Limb (tissue), 2 donors: ENCODE results near the gene TMEM19.

ENCODE experiments used
- DNase-seq, 2 donors: peaks; one replicate each; pipeline ENCODE4 v3.0.0-alpha.2; 2016; ENCODE audit errors: extremely low spot score in 2 of 2

TMEM19 gene

GRCh38 chr12:71685914-71686657, at the start of gene TMEM19:
TMEM19 (plus strand) TSS chr12:71686082; CDS start chr12:71686681, 599 bp downstream.
- DNase-seq, result peak; percentile 89

DNA sequence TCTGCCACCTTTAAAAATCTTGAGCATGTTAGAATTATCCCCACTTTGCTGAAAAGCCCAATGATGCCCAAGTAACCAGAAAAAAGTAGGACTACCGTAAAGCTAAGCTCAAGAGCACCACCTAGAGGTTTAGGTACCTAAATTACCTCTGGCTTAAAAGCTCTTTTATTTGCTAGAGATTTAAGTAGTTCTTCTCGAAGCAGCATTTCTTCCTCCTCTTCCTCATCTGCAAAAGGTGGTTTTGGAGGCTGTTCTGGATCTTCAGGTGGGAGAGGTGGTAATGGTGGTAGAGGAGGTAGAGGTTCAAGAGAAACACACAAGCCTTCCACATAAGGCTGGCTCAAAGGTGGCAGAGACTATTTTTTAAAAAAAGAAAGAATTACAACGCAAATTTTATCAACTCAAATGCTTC, 49.2 kb upstream of the TMEM19 start:
- peak in 1 of 2 donors; percentile 73 for DNase-seq

DNA sequence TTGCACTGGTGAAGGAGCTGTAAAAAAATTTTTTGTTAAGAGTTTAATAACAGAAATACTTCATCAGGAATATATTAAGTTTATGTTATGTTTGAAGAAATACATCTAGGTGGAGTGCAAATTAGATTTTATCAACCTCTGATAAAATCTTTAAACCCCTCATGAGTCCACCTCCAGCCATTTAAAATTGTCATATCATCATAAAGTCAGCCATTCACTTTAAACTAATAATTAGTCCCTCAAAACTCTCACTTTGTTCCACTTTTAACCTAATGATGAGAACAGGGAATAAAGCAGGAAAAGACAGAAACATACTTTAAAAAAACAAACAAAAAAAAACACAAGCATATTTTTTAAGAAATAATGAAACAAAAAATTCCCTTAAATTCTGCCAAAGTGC, 47.4 kb upstream of the TMEM19 start:
- DNase-seq, result no peak

DNA sequence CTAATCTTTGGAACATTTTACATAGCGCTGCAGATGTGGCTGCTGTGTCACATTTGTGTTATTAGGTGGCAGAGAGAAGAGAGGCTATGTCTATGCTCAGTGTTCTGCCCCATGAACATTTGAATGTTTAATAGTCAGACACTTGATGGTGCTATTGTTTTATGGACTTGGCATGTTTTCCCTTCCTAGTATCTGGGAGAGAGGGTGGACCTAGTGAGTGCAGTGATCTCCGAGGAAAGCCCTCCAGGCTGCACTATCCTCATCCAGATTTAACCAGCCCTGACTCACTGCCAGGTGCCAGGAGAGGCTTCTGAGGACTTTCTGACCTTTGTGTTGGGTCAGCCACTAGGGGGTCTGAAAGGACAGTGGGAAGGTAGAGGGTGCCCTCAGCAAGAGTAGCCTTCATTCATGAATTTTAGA, 46.5 kb upstream of the TMEM19 start:
- no peak for DNase-seq

DNA sequence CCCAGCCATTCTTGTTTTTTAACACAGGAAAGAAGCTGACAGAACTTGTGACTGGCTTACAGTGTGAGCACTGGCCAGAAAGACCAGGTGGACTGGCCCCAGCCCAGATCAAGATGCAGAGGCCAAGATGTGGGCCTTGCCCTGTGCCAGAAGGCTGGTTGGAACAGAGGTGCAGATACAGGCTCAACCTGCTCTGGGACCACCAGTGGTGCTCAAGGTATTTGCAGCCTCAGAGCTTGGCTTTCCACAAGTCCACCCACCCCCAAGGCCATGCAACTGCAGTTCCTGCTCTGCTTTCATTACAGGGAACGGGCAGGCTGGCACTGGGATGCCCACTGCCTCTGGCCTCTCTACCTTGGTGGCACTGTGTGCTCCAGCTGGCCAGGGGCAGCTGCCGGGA, 45.6 kb upstream of the TMEM19 start:
- DNase-seq, result no peak

DNA sequence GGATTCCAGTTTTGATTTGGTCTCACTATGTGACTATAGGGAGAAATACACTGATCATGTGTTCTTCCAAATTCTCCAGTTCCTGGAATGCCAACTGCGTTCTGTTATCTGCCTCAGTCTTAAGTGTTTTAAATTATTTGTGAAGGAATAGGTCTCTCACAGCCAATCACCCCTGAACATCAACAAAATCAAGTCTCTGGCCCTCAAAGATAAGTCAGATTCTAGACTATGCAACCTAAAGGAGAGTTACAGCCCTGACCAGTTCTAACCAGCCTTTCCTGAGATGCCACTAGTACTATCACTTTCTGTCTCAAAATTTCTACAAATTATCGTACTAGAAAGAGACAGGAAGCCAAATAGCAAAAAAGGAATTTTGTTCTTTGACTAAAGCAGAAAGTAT, 44.5 kb upstream of the TMEM19 start:
- DNase-seq, result no peak

DNA sequence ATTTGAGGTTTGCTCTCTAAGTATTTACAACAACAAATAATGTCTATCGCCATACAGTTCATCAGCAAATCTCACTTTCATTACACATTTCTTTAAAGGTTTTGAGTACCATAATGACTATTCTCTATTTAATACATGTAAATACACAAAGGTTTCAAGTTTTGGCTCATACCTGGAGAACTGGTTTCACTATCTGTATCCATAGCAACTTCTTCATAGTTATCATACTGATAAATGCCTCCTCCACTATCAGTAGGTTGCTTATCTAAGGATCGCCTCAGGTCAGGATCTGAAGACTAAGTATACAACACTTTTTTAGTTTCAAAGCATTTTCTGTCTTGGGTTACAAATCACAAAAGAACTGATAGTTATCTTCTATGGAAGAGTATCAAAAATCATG, 43.6 kb upstream of the TMEM19 start:
- DNase-seq, result no peak

DNA sequence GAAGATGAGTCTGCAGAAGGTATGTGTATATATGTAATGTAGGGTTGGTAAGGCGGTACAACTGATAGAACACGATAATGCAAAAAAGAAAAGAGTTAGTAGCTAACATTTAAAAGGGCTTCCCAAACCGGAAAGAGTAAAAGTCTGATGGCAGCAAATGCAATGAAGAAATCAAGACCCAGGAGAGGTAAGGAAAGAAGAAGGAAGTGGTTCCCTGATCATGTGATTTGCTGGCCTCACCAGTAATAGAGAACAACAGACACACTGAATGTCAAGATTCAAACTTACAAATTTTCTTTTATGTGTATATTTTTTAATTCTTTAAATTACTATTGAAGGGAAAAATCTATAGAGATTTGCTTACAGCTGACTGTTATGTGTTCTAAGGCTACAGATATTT, 40.6 kb upstream of the TMEM19 start:
- DNase-seq, result no peak

GRCh38 chr12:71646512-71646911, 39.4 kb upstream of the TMEM19 start:
- DNase-seq, result no peak

DNA sequence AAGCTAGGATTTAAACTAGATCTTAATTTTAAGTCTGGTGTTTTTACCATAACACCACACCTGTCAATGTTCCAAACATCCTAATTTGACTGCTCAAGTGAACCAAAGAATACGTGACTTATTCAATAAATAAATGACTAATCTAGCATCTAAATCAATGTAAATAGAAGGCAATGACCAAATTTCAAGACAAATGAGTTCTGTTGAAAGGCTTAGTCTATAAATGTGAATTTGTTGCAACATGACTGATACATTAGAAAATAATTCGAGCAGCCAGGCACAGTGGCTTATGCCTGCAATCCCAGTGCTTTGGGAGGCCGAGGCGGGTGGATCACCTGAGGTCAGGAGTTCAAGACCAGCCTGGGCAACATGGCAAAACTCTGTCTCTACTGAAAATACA, 37.3 kb upstream of the TMEM19 start:
- DNase-seq, result no peak

GRCh38 chr12:71649401-71649800, 36.5 kb upstream of the TMEM19 start:
- DNase-seq, result no peak

DNA sequence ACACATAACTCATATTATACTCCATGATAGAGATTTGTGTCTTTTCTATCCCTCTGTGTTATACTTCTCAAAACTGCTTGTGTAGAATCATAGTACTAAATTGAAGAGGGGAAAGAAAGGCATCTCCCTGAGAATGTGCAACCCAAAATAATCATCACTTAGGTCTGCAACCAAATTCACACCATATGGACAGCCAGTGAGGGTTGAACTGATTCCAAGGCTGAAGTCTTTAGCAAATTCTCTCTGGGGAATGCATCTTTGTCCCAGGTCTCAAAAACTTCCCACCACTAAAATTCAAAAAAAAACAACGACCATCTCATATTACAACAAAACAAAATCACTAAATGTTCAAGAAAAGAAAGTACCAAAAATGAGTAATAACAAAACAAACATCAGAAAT, 33.2 kb upstream of the TMEM19 start:
- no peak for DNase-seq

DNA sequence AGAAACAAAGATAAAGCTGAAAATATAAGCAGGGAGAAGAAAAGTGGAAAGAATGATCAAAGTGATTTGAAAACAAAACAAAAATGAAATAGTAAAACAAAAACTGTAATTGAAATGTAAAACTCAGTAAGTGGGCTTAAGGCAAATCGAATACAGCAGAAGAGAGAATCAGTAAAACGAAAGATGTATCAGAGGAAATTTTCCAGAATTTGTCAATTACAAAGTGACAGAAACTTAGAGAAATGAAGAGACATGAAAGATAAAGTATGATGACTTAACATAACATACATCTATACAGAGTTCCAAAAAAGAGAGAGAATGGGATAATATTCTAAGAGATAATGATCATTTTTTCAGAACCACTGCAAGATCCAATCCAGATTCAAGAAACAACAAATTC, 32.7 kb upstream of the TMEM19 start:
- DNase-seq, result no peak

DNA sequence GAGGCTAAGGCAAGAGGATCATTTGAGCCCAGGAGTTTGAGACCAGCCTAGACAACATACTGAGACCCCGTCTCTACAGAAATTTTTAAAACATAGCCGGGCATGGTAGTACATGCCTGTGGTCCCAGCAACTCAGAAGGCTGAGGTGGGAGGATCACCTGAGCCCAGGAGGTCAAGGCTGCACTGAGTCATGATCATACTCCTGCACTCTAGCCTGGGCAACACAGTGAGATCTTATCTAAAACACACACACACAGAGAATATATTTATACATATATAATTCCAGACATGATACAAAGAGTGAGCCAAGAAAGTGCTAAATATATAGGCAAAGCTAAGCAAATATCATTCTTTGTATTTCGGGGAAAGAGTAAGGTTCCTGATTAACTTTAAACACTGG, 31.7 kb upstream of the TMEM19 start:
- DNase-seq, result no peak

DNA sequence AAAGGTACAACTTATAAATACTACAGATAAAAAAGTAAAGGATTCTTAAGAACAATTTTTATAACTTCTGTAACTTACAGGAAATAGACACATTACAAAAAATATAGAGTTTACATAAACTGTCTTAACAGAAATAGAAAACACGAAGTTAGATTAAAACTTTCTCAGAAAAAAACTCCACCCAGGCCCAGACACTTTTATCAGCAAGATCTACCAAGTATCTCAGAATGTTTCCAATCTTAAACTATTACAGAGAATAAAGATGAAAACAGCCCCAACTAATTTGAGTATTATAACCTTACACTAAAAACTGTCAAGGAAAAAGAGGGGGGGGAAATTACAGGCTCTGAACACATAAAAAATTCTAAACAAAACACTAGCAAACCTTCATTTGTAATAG, 30.4 kb upstream of the TMEM19 start:
- DNase-seq, result no peak

DNA sequence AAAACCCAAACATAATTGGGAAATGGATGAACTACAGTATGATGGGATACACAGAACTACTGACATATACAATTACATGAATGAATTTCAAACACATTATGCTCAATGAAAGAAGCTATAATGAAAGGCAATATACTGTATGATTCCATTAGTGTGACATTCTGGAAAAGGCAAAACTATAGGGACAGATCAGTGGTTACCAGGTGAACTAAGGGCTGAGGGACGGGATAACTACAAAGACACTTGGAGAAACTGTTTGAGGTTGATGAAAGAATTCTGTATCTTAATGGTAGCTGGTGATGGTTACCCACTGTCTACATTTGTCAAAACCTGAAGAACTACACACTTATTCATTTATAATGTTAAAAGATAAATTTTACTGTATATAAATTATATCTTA, 30.0 kb upstream of the TMEM19 start:
- no peak for DNase-seq

DNA sequence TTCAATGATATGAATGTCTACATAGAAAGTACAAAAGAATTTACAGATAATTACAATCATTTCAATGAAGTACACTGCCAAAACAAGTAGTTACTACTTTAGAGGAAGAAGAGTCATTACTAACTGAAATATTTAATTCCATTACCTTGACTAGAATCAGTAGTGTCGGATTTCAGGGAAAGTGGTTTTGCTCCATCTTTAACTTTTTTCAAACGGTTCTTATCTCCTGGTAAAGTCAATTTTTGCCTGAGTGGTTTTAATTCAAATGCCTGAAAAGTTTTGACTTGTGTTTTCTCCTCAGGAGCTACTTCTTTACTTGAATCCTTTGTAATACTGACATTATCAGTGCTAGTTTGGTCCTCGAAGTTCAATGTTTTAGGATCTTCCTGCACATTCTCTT, 29.1 kb upstream of the TMEM19 start:
- DNase-seq, result no peak

- DNase-seq, result no peak
Observed at GRCh38 chr12:71661977-71662530, 23.8 kb upstream of the TMEM19 start.

GRCh38 chr12:71662849-71663560, 22.9 kb upstream of the TMEM19 start:
- DNase-seq, result peak; percentile 38 to 84

DNA sequence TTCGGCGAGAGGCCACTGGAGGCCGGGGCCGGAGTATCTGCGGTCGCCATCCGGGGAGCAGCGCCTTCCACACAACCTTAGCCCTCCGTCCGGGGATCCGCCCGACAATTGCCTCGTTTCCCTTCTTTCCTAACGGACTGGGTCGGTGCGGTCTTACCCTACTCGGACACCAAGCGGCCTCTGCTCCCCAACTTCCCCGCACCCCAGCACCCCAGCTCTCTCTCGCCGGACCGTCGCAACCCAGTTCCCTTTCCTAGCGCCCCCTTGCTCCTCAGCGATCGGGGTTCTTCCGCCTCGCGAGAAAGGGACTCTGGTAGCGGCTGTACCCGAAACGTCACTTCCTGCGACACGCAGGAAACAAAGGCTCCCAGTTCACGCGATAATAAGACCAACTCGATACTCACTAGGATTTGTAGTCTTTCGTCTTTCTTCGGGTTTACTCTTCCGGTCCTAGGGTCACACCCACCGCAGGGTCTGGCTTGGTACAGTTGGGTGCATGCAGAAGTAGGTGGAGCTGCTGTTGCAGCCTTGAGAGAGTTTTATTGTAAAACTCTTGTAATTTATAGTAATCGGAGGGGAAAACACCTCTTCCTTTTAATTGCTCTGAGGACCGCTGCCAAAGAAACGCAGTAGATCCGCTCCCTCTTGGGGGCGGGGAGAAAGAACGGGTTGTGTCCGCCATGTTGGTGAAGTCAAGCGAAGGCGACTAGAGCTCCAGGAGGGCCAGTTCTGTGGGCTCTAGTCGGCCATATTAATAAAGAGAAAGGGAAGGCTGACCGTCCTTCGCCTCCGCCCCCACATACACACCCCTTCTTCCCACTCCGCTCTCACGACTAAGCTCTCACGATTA, 22.1 kb upstream of the TMEM19 start, which contains the start of the genes THAP2 and ZFC3H1:
Gene THAP2, plus strand, starts transcription at position 741 of the 850 bp plus-strand sequence. CDS start 209 bp downstream, outside the sequence.
Gene ZFC3H1, minus strand, starts transcription at position 288 of the 850 bp plus-strand sequence. Its CDS starts 238 bp downstream, at position 50.
- peak; percentile 93 to 100 for DNase-seq

DNA sequence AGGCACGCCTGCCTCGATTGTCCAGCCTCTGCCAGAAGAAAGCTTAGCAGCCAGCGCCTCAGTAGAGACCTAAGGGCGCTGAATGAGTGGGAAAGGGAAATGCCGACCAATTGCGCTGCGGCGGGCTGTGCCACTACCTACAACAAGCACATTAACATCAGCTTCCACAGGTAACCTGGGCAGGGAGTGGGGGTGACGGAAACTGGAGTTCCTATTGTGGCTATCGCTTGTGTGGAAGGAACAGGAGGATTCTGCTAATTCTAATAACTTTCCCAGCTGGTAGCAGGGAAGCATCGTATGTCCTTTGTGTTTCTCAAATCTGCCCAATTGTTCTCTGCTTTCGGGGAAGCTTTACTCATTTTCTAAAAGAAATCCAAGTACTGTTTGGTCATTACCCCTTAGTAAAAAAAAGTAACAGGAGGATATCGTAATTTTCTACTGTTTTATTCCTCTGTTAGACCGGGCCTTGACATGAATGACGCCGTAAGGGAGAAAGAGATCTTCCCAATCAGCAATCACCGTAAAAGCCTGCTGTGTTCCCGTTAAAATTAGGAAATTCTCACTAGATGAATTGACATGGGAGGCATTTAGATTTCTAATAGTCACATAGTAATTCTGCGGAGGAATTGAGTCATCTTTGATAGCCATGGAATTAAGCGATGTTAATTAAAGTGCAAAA, 21.3 kb upstream of the TMEM19 start:
- DNase-seq, result no peak
